ENCODE data around the gene ZSCAN22.
A peak's percentile ranks its signal among the peaks of the same experiment; 100 is the strongest.
"Not testable (repeated sequence)": the region's sequence is repeated elsewhere in the genome, so short reads cannot be mapped to it uniquely, and the experiment has no call there.

ZSCAN22 gene

DNA sequence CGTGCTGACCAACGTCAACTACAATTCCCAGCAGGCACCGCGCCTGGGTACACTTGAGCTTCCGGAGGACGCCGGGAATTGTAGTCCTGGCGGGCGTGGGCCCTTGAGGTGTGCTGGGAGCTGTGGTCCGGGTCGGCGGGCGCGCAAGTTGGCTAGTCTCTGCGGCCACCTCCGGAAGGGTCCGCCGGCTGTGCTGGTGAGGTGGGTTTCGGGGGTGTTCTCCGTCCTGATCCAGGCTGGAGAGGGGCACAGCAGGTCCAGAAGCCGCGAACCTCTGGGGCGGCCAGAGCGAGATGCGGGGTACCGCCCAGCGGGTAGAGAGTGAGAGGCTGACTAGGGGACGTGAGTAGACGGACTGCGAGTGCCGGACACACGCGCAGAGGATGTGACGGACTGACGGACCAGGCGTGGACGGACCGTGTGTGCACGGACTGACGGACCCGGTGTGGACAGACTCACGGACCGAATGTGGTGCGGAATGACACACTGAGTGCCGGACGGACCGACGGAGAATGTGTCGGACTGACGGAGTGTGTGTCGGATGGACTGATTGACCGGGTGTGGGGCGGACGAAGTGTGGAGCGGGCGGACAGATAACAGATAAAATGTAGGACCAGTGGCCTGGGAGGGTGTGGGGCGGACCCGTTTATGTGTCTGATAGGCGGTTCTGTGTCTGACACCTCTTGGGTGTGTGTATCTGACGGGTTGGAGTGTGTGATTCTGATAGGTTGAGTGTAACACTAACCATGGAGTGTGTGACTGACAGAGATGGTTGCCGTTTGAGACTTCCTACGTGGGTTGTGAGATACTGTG is at the start of gene ZSCAN22:
ZSCAN22 (plus strand) TSS at position 81 of the 813 bp plus-strand sequence. CDS start 7,809 bp downstream, outside the sequence.
- peak; percentile 81 for DNase-seq

DNA sequence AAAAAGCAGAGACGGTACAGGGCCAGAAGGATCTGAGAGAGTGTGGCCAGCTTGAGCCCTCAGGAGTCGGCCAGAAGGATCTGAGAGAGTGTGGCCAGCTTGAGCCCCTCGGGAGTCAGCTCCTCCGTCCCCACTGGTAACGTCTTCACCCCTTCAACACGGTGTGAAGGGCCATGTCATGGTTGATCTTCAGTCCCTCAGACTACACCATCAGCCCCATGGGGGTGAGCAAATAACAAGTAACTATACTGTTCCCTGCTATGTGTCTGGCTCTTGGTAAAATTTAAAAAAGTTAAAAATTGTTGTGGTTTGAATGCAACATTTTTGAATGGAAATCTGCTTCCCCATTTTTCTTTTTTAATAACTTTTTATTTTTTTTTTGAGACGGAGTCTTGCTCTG is 49.6 kb upstream of the ZSCAN22 start:
- DNase-seq: no peak

DNA sequence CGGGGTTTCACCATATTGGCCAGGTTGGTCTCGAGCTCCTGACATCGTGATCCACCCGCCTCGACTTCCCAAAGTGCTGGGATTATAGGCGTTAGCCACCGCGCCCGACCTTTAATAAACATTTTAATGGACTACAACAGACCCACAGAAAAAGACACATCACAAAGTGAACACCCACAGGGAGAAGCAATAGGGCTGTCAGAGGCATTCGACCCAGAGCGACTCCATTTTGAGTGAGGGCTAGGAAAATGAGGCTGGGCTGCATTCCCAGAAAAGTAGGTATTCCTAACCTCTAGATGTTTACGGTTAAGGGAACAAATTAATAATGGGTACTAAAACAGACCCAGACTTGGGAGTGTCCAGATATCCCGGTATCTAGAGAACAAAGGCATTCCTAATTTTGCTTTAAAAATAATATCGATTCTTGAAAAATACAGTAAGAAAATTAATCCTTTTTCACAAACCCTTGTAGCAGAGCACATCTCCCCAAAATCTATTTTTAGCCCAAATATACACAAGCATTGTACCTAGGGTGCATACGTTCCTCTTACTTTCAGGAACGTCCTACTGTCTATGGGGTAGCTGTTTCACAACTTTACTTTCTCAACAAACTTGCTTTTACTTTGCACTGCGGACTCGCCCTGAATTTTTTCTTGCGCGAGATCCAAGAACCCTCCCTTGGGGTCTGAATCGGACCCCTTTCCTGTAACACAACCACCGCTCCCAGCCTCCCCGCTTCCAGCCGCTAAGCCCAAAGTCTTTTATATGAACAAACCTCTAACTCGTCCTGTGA is 48.9 kb upstream of the ZSCAN22 start:
- no peak for DNase-seq

DNA sequence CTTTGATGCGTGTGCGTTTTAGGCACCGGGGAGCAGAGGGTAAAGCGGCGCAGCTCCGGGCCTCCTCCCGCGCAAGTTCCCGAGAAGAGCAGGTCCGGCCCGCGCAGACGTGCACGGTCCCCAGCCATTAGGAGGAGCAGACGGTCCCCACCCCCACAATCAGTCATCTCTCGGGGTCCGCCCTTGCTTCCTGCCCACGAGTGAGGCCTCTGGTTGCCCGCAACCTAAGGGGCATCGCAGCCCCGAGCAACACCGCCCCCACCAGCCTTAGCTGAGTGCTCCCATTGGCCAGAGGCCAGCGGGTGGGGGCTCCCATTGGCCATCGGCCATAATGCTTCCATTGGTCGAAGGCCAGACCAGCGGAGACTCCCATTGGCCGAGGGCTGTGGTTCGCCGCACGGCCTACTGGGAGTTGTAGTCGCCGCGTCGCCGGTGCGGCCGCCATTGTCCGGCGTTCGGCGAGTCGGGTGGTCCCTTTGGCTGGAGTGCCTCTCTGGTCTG is 48.2 kb upstream of the ZSCAN22 start, which contains the start of gene ZNF8:
ZNF8 (plus strand) TSS at position 415 of the 501 bp plus-strand sequence. CDS start 127 bp downstream, outside the sequence.
- peak; percentile 93 for DNase-seq

DNA sequence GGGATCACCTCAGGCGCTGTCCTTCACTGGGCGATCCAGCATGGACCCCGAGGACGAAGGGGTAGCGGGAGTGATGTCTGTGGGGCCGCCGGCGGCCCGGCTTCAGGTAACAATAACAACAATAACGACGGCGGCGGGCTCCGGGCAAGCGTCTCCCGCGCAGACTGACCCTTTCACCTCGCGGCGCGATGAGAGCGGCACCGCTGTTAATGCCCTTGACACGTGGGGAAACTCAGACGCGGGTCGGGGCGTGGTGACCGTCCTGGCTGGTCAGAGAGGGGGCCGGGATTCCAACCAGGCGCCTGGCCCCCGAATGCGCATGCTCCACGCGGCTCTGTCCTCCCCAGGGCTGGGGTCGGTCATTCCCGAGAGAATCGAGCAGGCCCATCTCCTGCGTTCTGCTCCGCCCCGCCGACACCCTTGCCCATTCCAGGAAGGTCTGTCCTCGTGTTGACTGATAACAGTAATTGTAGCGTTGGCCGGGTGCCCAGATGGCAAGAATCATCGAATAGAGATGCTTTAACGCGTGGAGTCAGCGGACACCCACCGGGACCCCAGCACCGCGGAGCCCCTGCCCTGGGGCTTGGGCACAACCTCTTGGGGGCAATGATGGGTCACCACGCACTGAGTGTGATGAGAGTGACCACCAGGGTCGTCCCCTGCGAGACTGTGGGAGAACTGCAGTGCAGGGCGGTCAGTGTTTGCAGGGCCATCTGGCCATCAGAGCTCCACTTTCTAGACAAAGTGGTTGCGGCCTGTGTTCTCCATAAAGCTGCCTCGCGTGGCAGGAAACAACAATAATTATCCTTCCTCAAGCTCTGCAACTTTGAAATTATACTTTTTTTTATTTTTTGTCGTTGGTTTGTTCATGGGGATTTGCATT is 47.5 kb upstream of the ZSCAN22 start:
- peak; percentile 13 for DNase-seq

DNA sequence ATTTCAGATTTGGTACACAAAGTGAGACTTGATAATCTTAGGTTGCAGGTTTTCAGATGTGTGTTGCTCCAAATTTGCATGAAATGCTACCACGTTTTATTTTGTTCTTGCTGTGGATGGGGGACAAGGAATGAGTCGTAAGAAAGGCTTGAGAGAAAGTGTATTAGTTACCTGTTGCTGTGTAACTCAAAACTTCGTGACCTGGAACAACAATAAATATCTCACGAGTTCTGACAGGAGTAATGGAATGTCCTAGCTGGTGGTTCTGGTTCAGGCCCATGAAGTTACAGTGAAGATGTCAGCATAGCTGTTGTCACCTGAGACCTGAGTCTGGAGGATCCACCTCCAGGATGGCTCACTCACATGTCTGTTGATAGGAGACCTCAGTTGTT is 46.9 kb upstream of the ZSCAN22 start:
- no peak for DNase-seq

DNA sequence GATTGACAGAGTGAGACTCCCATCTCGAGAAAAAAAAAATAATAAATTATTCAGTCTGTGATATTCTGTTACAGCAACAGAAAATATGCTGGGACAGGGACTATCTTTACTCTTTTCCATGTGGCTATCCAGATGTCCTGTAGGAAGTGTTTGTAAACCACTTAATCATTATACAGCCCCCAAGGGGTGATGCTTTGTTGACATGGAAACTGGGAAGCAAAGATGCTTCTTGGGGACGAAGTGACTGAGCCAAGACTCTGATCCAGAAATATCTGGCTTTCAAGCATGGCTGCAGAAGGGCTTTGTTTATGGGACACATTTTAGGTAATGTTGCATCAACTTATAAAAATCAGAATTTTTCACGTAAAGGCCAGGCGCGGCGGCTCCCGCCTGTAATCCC is 42.6 kb upstream of the ZSCAN22 start:
- no peak for DNase-seq

DNA sequence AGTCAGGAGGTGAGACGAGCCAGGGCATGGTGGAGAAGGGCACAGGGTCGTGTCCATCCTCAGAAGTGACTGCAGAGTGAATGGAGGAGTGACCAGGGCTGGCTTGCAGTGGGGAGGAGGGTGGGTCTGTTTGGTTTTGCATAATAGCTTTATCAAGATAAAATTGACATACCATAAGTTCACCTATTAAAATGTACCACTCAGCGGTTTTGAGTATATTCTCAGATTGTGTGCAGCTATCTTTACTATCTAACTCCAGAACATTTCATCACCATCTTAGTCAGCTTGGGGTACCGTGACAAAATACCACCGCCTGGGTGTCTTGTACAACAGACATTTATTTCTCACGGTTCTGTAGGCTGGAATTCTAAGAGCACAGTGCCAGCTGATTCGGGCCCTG is 34.9 kb upstream of the ZSCAN22 start:
- no peak for DNase-seq

DNA sequence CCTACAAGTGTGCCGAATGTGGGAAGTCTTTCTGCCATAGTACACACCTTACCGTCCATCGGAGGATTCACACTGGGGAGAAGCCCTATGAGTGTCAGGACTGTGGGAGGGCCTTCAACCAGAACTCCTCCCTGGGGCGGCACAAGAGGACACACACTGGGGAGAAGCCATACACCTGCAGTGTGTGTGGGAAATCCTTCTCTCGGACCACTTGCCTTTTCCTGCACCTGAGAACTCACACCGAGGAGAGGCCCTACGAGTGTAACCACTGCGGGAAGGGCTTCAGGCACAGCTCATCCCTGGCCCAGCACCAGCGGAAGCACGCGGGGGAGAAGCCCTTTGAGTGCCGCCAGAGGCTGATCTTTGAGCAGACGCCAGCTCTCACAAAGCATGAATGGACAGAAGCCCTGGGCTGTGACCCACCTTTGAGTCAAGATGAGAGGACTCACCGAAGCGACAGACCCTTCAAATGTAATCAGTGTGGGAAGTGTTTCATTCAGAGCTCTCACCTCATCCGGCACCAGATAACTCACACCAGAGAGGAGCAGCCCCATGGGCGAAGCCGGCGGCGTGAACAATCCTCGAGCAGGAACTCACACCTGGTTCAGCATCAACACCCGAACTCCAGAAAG is 31.9 kb upstream of the ZSCAN22 start:
- no peak for DNase-seq

DNA sequence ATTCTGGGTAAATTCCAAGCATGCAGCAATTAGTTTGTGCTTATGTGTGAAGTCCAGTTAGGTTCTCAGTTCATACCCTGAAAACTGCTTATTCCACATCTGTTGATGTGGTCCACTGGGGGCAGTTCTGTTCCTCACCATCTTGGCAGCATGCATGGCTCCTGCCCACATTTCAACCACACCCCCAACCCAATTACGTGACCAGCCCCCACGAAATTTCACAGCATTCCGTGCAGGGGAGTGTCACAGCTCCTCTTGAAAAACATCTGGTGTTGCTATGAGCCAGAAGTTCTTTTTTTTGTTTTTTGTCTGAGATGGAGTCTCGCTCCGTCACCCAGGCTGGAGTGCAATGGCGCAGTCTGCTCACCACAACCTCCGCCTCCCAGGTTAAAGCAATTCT is 30.7 kb upstream of the ZSCAN22 start:
- no peak for DNase-seq

DNA sequence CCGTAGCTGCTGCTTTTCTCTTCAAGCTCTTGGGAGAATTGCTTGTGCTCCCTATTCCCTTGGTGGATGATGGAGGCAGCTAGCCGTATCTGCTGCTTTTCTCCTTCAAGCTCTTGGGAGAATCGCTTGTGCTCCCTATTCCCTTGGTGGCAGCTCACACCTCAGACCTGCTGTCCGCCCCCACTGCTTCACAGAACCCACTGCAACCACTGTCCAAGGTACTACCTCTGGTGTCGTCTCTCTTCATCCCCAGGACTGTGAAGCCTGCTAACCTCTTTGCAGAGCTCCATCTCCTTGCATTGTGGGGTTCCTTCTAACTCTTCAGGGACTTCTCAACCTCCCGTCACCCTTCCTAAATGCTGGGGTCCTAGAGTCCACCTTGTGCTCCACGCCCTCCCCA is 26.2 kb upstream of the ZSCAN22 start:
- no peak for DNase-seq

DNA sequence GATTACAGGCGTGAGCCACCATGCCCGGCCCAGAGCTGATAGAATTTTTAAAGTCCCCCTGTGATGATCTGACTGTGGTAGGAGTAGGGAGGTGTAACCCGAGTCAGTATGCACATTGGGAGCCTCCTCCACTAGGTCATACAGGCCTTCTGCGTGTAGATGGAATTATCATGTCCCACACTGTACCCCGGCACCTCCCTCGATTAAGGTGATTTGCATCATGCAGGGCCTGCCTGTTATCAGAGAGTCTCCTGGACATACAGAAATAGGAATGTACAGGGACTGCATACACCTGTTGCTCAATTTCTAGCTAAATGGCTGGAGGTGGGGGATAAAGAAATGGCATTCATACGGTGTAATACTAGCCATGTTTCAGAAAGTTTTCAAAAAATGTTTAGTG is 22.5 kb upstream of the ZSCAN22 start:
- no peak for DNase-seq

DNA sequence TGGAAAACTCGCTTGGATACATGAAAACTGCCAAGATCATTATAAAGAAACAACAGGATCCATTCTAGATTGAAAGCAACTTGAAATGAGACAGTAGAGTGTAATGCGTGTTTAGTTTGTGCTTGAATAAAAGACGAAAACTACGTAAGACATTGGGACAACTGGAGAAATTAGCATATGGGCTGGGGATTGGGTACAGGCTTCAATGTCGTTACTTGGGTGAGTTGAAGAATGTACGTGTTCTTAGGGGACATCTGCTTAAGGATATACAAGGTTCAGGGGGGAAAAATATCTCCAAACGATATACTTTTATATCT is 22.1 kb upstream of the ZSCAN22 start:
- DNase-seq: no peak

DNA sequence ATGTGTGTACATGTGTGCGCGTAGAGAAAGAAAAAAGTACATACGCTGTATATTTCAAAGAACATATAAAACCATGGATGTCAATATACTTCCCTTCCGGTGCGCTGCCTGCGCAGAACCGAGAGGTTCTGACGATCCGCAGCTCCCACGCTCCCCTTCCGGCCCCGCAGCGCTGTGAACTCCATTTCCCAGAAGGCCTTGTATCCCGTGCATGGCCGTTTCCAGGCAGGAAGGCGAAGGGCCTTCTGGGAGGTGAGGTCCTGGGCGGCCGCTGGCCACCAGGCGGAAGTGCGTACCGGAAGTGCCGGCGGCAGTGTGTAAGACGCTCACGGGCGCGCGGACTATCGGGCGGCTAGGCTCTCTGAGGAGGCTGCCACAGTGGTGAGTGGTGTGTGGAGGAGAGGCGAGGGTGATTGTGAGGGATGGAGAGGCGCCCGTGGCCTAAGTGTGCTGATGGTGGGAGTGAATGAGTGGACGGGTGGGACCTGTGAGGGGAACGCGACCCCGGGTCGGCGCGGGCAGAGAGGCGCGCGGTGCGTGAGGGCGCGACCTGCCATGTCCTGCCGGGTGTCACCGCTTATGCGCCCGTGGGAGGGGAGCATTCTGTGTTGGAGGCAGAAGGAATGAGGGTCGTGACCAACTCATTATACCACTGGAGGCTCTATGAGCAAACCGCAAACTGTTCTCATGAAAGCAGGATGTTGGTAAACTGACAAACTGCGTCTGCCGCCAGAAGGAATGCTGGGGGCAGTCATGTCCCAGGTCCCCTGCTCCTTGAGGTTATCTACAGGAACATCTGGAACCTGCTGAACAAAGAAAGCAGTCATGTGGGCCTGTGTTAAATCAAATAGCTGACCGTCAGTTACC is 21.5 kb upstream of the ZSCAN22 start, which contains the start of gene ERVK3-1:
ERVK3-1 (plus strand) TSS at position 313 of the 867 bp plus-strand sequence. CDS start 6,792 bp downstream, outside the sequence.
- DNase-seq: peak; percentile 88

DNA sequence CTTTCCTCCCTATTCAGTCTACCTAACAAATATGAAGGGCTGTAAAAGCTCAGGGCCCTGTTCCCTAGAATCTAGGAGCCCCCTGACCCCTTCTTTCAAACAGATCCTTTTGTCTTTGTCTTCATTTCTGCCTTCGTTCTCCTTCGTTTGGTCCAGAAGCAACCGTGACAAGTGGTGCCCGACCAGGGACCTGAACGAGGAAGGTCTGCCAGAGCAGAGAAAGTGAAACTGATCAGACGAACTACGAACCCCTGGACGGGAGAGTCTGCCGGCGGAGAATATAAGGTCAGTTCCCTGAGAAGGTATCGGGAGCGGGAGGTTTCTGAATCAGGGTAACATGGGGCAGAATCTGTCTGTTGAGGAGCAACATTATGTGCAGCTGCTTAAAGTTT is 20.9 kb upstream of the ZSCAN22 start:
- DNase-seq: no peak

DNA sequence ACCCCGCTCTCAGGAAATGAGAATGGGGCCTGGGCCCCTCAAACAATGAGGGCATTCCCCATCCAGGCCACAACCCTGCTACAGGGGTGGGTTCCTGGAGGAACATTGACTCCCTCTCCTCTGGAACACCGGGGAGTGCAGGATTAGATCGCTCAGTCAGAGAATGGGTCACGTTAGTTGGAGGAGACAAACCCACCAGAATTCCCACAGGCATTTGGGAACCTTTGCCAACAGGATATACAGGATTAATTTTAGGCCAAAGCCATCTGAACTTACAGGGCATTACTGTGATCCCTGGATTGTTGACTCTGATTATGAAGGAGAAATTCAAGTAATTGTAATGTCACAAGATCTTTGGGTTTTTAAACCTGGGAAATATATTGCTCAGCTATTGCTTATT is 19.1 kb upstream of the ZSCAN22 start:
- DNase-seq: no peak

DNA sequence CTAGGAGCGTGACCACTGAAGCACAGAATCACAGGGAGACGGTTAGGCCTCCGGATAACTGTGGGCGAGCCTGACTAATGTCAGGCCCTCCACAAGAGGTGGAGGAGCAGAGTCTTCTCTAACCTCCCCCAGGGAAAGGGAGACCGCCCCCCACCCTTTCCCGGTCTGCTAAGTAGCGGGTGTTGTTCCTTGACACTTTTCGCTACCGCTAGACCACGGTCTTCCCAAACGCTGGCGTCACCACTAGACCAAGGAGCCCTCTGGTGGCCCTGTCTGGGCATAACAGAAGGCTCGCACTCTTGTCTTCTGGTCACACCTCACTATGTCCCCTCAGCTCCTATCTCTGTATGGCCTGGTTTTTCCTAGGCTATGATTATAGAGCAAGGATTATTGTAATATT is 16.1 kb upstream of the ZSCAN22 start:
- not testable (repeated sequence) for DNase-seq

DNA sequence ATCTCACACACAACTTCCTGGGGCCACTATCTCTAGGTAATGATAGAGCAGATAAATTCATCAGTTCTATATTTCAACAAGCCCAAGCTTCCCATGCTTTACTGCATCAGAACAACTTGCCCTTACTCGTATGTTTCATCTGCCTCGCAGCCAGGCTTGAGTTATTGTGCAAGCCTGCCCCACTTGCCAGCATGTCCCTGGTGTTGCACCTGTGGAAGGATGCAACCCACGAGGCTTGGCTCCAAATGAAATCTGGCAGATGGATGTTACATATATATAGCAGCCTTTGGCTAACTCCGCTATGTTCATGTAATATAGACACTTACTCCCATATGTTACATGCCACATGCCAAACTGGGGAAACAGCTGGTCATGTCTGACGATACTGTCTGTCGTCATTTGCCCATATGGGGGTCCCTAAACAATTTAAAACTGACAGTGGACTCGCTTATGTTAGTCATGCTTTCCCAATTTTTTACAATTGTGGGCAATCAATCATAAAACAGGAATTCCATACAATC is 15.4 kb upstream of the ZSCAN22 start:
- DNase-seq: no peak

DNA sequence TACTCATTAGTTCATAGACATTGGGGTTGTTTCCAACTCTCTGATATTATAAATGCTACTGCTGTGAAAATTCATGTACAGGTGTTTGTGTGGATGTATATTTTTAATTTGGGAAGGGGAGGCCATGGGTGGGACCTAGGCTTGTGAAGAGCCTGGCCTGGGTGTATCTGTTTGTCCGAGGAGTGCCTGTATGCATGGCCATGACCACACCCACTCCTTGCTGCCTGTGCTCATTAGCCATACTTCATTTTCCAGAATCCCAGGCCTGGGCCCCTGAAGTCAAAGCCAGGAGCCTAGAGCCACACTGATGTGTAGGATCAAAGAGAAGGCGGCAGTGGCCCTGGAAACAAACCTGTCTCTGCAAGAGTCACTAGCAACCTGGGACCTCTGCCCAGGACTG is 11.2 kb upstream of the ZSCAN22 start:
- DNase-seq: no peak

DNA sequence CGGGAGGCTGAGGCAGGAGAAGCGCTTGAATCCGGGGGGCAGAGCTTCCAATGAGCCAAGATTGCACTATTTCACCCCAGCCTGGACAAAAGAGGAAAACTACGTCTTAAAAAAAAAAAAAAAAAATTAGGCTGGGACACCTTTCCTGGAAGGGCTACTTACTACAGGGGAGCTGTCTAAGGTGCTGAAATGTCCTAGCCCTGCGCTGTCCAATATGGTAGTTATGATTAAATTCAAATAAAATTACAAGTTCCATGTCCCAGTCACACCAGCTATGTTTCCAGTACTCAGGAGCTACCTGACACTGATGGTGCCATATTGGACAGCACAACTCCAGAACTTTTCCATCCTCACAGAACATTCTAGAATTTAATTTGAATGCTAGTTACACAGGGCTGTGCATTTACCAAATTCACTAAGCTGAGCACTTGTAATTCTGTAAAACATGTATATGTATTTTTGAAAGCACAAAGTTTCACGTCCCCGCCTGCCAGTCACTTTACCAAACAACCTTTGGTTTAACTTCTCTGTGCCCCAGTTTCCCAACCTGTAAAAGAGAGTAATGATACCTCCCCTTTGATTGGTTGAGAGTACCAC is 9.2 kb upstream of the ZSCAN22 start:
- DNase-seq: no peak

DNA sequence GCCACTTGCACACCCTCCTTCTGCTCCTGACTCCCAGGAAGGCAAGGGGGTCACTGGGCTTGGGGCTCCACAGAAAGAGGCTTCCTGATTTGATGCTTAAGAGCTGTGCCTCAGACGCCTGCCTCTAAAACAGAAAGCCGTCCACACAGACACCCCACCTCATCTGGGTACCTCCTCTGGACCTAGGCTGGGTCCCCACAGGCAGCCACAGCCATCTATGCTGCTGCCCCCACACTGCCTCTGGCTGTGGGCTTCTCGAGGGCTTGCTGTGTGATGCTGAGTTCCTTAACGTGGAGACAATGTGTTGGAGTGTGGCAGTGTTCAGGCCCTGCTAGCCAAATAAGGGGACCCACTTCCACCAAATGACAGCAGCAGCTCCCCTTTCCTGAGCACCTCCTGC is 8.5 kb upstream of the ZSCAN22 start:
- no peak for DNase-seq
